Thyroid gland (tissue), 4 donors: ENCODE data around the gene NUAK2.

Source experiments
- POLR2A ChIP-seq, 2 donors: fragments of 450-650 bp; IDR thresholded peaks; one replicate each; pipeline ENCODE4 v1.6.1; 2017; ENCODE audit warnings: antibody characterized with exemption in 2 of 2, mild to moderate bottlenecking in 2 of 2, moderate library complexity in 1 of 2
- TF ChIP-seq, protein P1 (sequence below), 6 experiments: fragments of 200-600 bp in 3 of 6; fragments of 450-650 bp in 3 of 6; sonication (generic) in 3 of 6; IDR thresholded peaks; one replicate each; pipeline ENCODE4 v1.5.1; 2016 to 2019; ENCODE audit warnings: antibody characterized with exemption in 6 of 6, mild to moderate bottlenecking in 2 of 6, inconsistent platforms in 1 of 6, moderate library complexity in 1 of 6

GRCh38 chr1:205353191-205353590 lies 31.6 kb upstream of the NUAK2 start:
- TF ChIP-seq, protein P1, sequence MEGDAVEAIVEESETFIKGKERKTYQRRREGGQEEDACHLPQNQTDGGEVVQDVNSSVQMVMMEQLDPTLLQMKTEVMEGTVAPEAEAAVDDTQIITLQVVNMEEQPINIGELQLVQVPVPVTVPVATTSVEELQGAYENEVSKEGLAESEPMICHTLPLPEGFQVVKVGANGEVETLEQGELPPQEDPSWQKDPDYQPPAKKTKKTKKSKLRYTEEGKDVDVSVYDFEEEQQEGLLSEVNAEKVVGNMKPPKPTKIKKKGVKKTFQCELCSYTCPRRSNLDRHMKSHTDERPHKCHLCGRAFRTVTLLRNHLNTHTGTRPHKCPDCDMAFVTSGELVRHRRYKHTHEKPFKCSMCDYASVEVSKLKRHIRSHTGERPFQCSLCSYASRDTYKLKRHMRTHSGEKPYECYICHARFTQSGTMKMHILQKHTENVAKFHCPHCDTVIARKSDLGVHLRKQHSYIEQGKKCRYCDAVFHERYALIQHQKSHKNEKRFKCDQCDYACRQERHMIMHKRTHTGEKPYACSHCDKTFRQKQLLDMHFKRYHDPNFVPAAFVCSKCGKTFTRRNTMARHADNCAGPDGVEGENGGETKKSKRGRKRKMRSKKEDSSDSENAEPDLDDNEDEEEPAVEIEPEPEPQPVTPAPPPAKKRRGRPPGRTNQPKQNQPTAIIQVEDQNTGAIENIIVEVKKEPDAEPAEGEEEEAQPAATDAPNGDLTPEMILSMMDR (IDR thresholded peaks at IDR 0.05), result no peak
- no peak for TF ChIP-seq POLR2A (IDR thresholded peaks at IDR 0.05)
